HepG2 (cell line): ENCODE measurements around the gene CEP63.

ENCODE experiments used
- CSRNP2 ChIP-seq: sonication (generic); formaldehyde crosslinking; conservative IDR thresholded peaks from 2 replicates; pipeline ENCODE4 v1.8.0; 2022; ENCODE audit warnings: low read depth, missing genetic modification reagents
- CTCF ChIP-seq: sonication (generic); formaldehyde crosslinking; IDR thresholded peaks from 2 replicates; pipeline ENCODE4 v1.5.0; 2020; ENCODE audit warnings: mild to moderate bottlenecking, missing genetic modification reagents, moderate library complexity
- GABPA ChIP-seq, 2 experiments: IDR thresholded peaks; 2 replicates each; pipeline ENCODE4 v1.6.1; 2011 to 2016; ENCODE audit warnings: low read depth in 2 of 2, low read length in 1 of 2, missing biosample characterization in 1 of 2, missing genetic modification characterization in 1 of 2
- LCORL ChIP-seq, 2 experiments: fragments of 450-650 bp in 1 of 2; sonication (generic) in 1 of 2; formaldehyde crosslinking in 1 of 2; IDR thresholded peaks; 2 replicates each; pipeline versions ENCODE4 v1.5.0 to v1.6.1; 2017 to 2020; ENCODE audit warnings: antibody characterized with exemption in 1 of 2, missing genetic modification reagents in 1 of 2
- MAFG ChIP-seq: sonication (generic); formaldehyde crosslinking; IDR thresholded peaks from 2 replicates; pipeline ENCODE4 v1.5.1; 2020; ENCODE audit warnings: mild to moderate bottlenecking, missing genetic modification reagents
- MLX ChIP-seq: IDR thresholded peaks from 2 replicates; pipeline ENCODE4 v1.6.1; 2016
- NCOR1 ChIP-seq: fragments of 200-600 bp; sonication (generic); IDR thresholded peaks from 2 replicates; pipeline ENCODE4 v1.7.0; 2017; ENCODE audit warnings: antibody characterized with exemption, low read length, borderline replicate concordance
- POLR2AphosphoS5 ChIP-seq: IDR thresholded peaks from 2 replicates; pipeline ENCODE4 v1.6.1; 2012; ENCODE audit warnings: low read depth, low read length
- RNF2 ChIP-seq: fragments of 450-650 bp; conservative IDR thresholded peaks from 2 replicates; pipeline ENCODE4 v1.6.1; 2016; ENCODE audit warnings: low read depth
- SIX1 ChIP-seq: sonication (generic); formaldehyde crosslinking; IDR thresholded peaks from 2 replicates; pipeline ENCODE4 v1.4.0; 2020; ENCODE audit warnings: missing genetic modification reagents, borderline replicate concordance
- ZBTB7A ChIP-seq: sonication (generic); formaldehyde crosslinking; IDR thresholded peaks from 2 replicates; pipeline ENCODE4 v1.8.0; 2022; ENCODE audit warnings: mild to moderate bottlenecking, missing genetic modification reagents
- ZBTB8A ChIP-seq: sonication (generic); formaldehyde crosslinking; IDR thresholded peaks from 2 replicates; pipeline ENCODE4 v1.4.0; 2020; ENCODE audit warnings: mild to moderate bottlenecking, low read depth, missing genetic modification reagents, borderline replicate concordance
- ZKSCAN1 ChIP-seq: fragments of 150-350 bp; IDR thresholded peaks from 2 replicates; pipeline ENCODE4 v1.6.1; 2014; ENCODE audit warnings: low read length
- ZKSCAN8 ChIP-seq: IDR thresholded peaks from 2 replicates; pipeline ENCODE4 v1.6.1; 2016; ENCODE audit warnings: borderline replicate concordance, missing genetic modification reagents, missing compliant biosample characterization

- TF ChIP-seq ZBTB7A (CRISPR knock-in tag) (no peak), SIX1 (CRISPR knock-in tag) (no peak), MLX (no peak), CTCF (CRISPR knock-in tag) (no peak), POLR2AphosphoS5 (no peak), CSRNP2 (CRISPR knock-in tag) (no peak), LCORL (IDR thresholded peaks at IDR 0.05) (no peak), LCORL (CRISPR knock-in tag; IDR thresholded peaks at IDR 0.05) (no peak), ZBTB8A (CRISPR knock-in tag) (no peak), ZKSCAN8 (CRISPR knock-in tag) (no peak), GABPA (IDR thresholded peaks at IDR 0.05; ENCODE audit: low read depth, low read length) (no peak), GABPA (CRISPR knock-in tag; IDR thresholded peaks at IDR 0.05; ENCODE audit: low read depth) (no peak), NCOR1 (no peak), RNF2 (no peak), ZKSCAN1 (no peak), MAFG (CRISPR knock-in tag) (no peak)
Measured at GRCh38 chr3:134563601-134564000, 77.7 kb downstream of the CEP63 start.
